HepG2 (cell line): Measurements from ENCODE around the gene FPGS. TPM values are rescaled to one million over a fixed set of nuclear protein-coding genes. Genes with fewer than 3 reads are reported as not detected.

ENCODE experiments used
- ATRX ChIP-seq: sonication (generic); formaldehyde crosslinking; IDR thresholded peaks from 2 replicates; pipeline ENCODE4 v1.4.0; 2020; ENCODE audit warnings: missing genetic modification reagents, borderline replicate concordance
- CSRNP1 ChIP-seq: sonication (generic); formaldehyde crosslinking; IDR thresholded peaks from 2 replicates; pipeline ENCODE4 v1.8.1; 2023; ENCODE audit warnings: mild to moderate bottlenecking, missing genetic modification reagents
- CSRNP2 ChIP-seq: sonication (generic); formaldehyde crosslinking; conservative IDR thresholded peaks from 2 replicates; pipeline ENCODE4 v1.8.0; 2022; ENCODE audit warnings: low read depth, missing genetic modification reagents
- DDIT3 ChIP-seq: sonication (generic); formaldehyde crosslinking; IDR thresholded peaks from 2 replicates; pipeline ENCODE4 v1.4.0; 2020; ENCODE audit warnings: mild to moderate bottlenecking, missing genetic modification reagents
- FOXA1 ChIP-seq, 2 experiments: fragments of 450-650 bp in 1 of 2; sonication (generic) in 1 of 2; formaldehyde crosslinking in 1 of 2; IDR thresholded peaks; 2 replicates each; pipeline versions ENCODE4 v1.4.0 to v1.6.1; 2016 to 2020; ENCODE audit warnings: missing genetic modification reagents in 1 of 2
- GPN1 ChIP-seq: sonication (generic); formaldehyde crosslinking; IDR thresholded peaks from 2 replicates; pipeline ENCODE4 v1.5.1; 2020; ENCODE audit warnings: missing genetic modification reagents, borderline replicate concordance
- HNRNPUL1 ChIP-seq: fragments of 200-400 bp; formaldehyde crosslinking; IDR thresholded peaks from 2 replicates; pipeline ENCODE4 v1.6.1; 2017; ENCODE audit warnings: low read depth, mild to moderate bottlenecking, low read length, moderate library complexity
- IRF9 ChIP-seq: sonication (generic); formaldehyde crosslinking; IDR thresholded peaks from 2 replicates; pipeline ENCODE4 v1.8.0; 2022; ENCODE audit warnings: missing genetic modification reagents, mild to moderate bottlenecking, borderline replicate concordance
- KAT8 ChIP-seq: IDR thresholded peaks from 2 replicates; pipeline ENCODE4 v1.6.1; 2016; ENCODE audit warnings: missing genetic modification reagents, missing compliant biosample characterization
- MED1 ChIP-seq: sonication (generic); formaldehyde crosslinking; IDR thresholded peaks from 2 replicates; pipeline ENCODE4 v1.4.0; 2020; ENCODE audit warnings: missing genetic modification reagents
- NCOA1 ChIP-seq: sonication (generic); formaldehyde crosslinking; IDR thresholded peaks from 2 replicates; pipeline ENCODE4 v1.9.0; 2021; ENCODE audit warnings: missing genetic modification reagents
- NR2F2 ChIP-seq: IDR thresholded peaks from 2 replicates; pipeline ENCODE4 v1.6.1; 2012; ENCODE audit warnings: low read depth, inconsistent platforms, borderline replicate concordance
- PBX3 ChIP-seq: sonication (generic); formaldehyde crosslinking; IDR thresholded peaks from 2 replicates; pipeline ENCODE4 v1.8.1; 2023; ENCODE audit warnings: missing genetic modification reagents, inconsistent platforms, borderline replicate concordance
- SATB2 ChIP-seq: sonication (generic); formaldehyde crosslinking; IDR thresholded peaks from 2 replicates; pipeline ENCODE4 v1.5.0; 2020; ENCODE audit warnings: missing genetic modification reagents
- SOX6 ChIP-seq, 2 experiments: fragments of 450-650 bp in 1 of 2; sonication (generic) in 1 of 2; formaldehyde crosslinking in 1 of 2; IDR thresholded peaks; 2 replicates each; pipeline versions ENCODE4 v1.4.0 to v1.6.1; 2017 to 2020; ENCODE audit warnings: antibody characterized with exemption in 1 of 2, mild to moderate bottlenecking in 1 of 2, missing genetic modification reagents in 1 of 2
- SP140L ChIP-seq: sonication (generic); formaldehyde crosslinking; IDR thresholded peaks from 2 replicates; pipeline ENCODE4 v1.4.0; 2020; ENCODE audit warnings: missing genetic modification reagents, borderline replicate concordance
- SRF ChIP-seq: IDR thresholded peaks from 2 replicates; pipeline ENCODE4 v1.6.1; 2011; ENCODE audit warnings: mild to moderate bottlenecking, low read depth, low read length, moderate library complexity
- TOE1 ChIP-seq: sonication (generic); formaldehyde crosslinking; IDR thresholded peaks from 2 replicates; pipeline ENCODE4 v1.4.0; 2020; ENCODE audit warnings: mild to moderate bottlenecking, missing genetic modification reagents
- ZBTB3 ChIP-seq: sonication (generic); formaldehyde crosslinking; IDR thresholded peaks from 2 replicates; pipeline ENCODE4 v1.4.0; 2020; ENCODE audit warnings: low read depth, mild to moderate bottlenecking, moderate library complexity, missing genetic modification reagents, borderline replicate concordance
- ZFP36 ChIP-seq: fragments of 150-350 bp; IDR thresholded peaks from 2 replicates; pipeline ENCODE4 v1.6.1; 2018; ENCODE audit warnings: borderline replicate concordance, low read length, low read depth; ENCODE audit not compliant: partially characterized antibody
- ZMYM3 ChIP-seq: sonication (generic); formaldehyde crosslinking; IDR thresholded peaks from 2 replicates; pipeline ENCODE4 v1.5.1; 2020; ENCODE audit warnings: mild to moderate bottlenecking, missing genetic modification reagents
- ZNF274 ChIP-seq: sonication (generic); formaldehyde crosslinking; IDR thresholded peaks from 2 replicates; pipeline ENCODE4 v1.5.1; 2020; ENCODE audit warnings: mild to moderate bottlenecking, missing genetic modification reagents
- ZNF383 ChIP-seq: sonication (generic); formaldehyde crosslinking; IDR thresholded peaks from 2 replicates; pipeline ENCODE4 v1.4.0; 2020; ENCODE audit warnings: missing genetic modification reagents, mild to moderate bottlenecking, borderline replicate concordance
- ZNF563 ChIP-seq: sonication (generic); formaldehyde crosslinking; IDR thresholded peaks from 2 replicates; pipeline ENCODE4 v1.8.0; 2022; ENCODE audit warnings: mild to moderate bottlenecking, moderate library complexity, missing genetic modification reagents
- ZNF777 ChIP-seq: sonication (generic); formaldehyde crosslinking; IDR thresholded peaks from 2 replicates; pipeline ENCODE4 v1.4.0; 2020; ENCODE audit warnings: missing genetic modification reagents
- ZSCAN22 ChIP-seq: sonication (generic); formaldehyde crosslinking; IDR thresholded peaks from 2 replicates; pipeline ENCODE4 v1.4.0; 2020; ENCODE audit warnings: mild to moderate bottlenecking, missing genetic modification reagents
- polyA plus RNA-seq, 8 experiments: library from polyadenylated mRNA; depleted of rRNA in 3 of 8; stranded (reverse) in 7 of 8; unstranded in 1 of 8; fragments of >200 nt; fragmentation: Illumina TruSeq in 4 of 8; extraction: Trizol in 4 of 8; gene quantifications; 2 replicates each; pipeline versions ENCODE4 v1.2.1 to v1.2.3, GENCODE V29; 2011 to 2016; ENCODE audit warnings: low read depth in 4 of 8, missing spikeins in 1 of 8, mixed read lengths in 1 of 8; ENCODE audit not compliant: insufficient read depth in 1 of 8
- total RNA-seq, 5 experiments: library from RNA; depleted of rRNA; stranded (reverse); fragments of >200 nt; fragmentation: Illumina TruSeq; extraction: Trizol; gene quantifications; 2 replicates each; pipeline ENCODE4 v1.2.3, GENCODE V29; 2016; ENCODE audit warnings: low read depth in 1 of 5

Gene FPGS
- total and polyA plus RNA-seq, 2 of the 13 experiments (the other 11 are each of a cell fraction or from before 2014, with no cell fraction given) = 35.6 to 36.8 TPM

GRCh38 chr9:127856094-127856728, 53.5 kb downstream of the FPGS start (continued):
- TF ChIP-seq CSRNP2 (CRISPR knock-in tag) = no peak
- TF ChIP-seq ZBTB3 (CRISPR knock-in tag) = no peak
- TF ChIP-seq ATRX (CRISPR knock-in tag) = no peak
- TF ChIP-seq ZNF563 (CRISPR knock-in tag) = no peak
- no peak for TF ChIP-seq ZNF383 (CRISPR knock-in tag)
- peak; percentile 92 for TF ChIP-seq ZMYM3 (CRISPR knock-in tag)
- TF ChIP-seq ZNF777 (CRISPR knock-in tag) = no peak
- no peak for TF ChIP-seq SOX6 (IDR thresholded peaks at IDR 0.05)
- TF ChIP-seq SOX6 (CRISPR knock-in tag; IDR thresholded peaks at IDR 0.05) = no peak
- no peak for TF ChIP-seq NCOA1 (CRISPR knock-in tag)
- TF ChIP-seq MED1 (CRISPR knock-in tag) = no peak
- TF ChIP-seq CSRNP1 = no peak
- TF ChIP-seq FOXA1 (IDR thresholded peaks at IDR 0.05) = no peak
- no peak for TF ChIP-seq FOXA1 (CRISPR knock-in tag; IDR thresholded peaks at IDR 0.05)
- no peak for TF ChIP-seq SATB2
- TF ChIP-seq DDIT3 (CRISPR knock-in tag) = no peak
- no peak for TF ChIP-seq PBX3 (CRISPR knock-in tag)
- TF ChIP-seq ZFP36 = peak; percentile 43
- TF ChIP-seq SP140L = no peak
- TF ChIP-seq HNRNPUL1 = no peak
- TF ChIP-seq KAT8 (CRISPR knock-in tag) = no peak
- no peak for TF ChIP-seq GPN1 (CRISPR knock-in tag)
- TF ChIP-seq ZNF274 = no peak
- no peak for TF ChIP-seq IRF9
- TF ChIP-seq ZSCAN22 = no peak
- TF ChIP-seq NR2F2 = no peak
- TF ChIP-seq SRF = no peak
- TF ChIP-seq TOE1 (CRISPR knock-in tag) = no peak
